ENCODE data around the gene KMT5C.

- TF ChIP-seq, protein P1, sequence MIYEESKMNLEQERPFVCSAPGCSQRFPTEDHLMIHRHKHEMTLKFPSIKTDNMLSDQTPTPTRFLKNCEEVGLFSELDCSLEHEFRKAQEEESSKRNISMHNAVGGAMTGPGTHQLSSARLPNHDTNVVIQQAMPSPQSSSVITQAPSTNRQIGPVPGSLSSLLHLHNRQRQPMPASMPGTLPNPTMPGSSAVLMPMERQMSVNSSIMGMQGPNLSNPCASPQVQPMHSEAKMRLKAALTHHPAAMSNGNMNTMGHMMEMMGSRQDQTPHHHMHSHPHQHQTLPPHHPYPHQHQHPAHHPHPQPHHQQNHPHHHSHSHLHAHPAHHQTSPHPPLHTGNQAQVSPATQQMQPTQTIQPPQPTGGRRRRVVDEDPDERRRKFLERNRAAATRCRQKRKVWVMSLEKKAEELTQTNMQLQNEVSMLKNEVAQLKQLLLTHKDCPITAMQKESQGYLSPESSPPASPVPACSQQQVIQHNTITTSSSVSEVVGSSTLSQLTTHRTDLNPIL (CRISPR knock-in tag; IDR thresholded peaks at IDR 0.05; ENCODE audit: low read depth) = no peak
- TF ChIP-seq ISL1 (CRISPR knock-in tag; IDR thresholded peaks at IDR 0.05) (no peak), ESRRG (CRISPR knock-in tag; IDR thresholded peaks at IDR 0.05) (no peak), ZC3H10 (CRISPR knock-in tag; IDR thresholded peaks at IDR 0.05) (no peak), GLIS3 (CRISPR knock-in tag; IDR thresholded peaks at IDR 0.05) (no peak), ZFP3 (CRISPR knock-in tag; IDR thresholded peaks at IDR 0.05) (no peak), ZNF565 (CRISPR knock-in tag; conservative IDR thresholded peaks at IDR 0.05; ENCODE audit: low read depth) (no peak), TOX (CRISPR knock-in tag; IDR thresholded peaks at IDR 0.05; ENCODE audit: borderline replicate concordance) (no peak), ZFP30 (CRISPR knock-in tag; IDR thresholded peaks at IDR 0.05) (no peak), RARB (CRISPR knock-in tag; IDR thresholded peaks at IDR 0.05) (no peak), PATZ1 (CRISPR knock-in tag; IDR thresholded peaks at IDR 0.05; ENCODE audit: borderline replicate concordance) (no peak; the same call in 1 of the 2 replicates), OSR1 (CRISPR knock-in tag; IDR thresholded peaks at IDR 0.05) (no peak)
- TF ChIP-seq, protein P2, sequence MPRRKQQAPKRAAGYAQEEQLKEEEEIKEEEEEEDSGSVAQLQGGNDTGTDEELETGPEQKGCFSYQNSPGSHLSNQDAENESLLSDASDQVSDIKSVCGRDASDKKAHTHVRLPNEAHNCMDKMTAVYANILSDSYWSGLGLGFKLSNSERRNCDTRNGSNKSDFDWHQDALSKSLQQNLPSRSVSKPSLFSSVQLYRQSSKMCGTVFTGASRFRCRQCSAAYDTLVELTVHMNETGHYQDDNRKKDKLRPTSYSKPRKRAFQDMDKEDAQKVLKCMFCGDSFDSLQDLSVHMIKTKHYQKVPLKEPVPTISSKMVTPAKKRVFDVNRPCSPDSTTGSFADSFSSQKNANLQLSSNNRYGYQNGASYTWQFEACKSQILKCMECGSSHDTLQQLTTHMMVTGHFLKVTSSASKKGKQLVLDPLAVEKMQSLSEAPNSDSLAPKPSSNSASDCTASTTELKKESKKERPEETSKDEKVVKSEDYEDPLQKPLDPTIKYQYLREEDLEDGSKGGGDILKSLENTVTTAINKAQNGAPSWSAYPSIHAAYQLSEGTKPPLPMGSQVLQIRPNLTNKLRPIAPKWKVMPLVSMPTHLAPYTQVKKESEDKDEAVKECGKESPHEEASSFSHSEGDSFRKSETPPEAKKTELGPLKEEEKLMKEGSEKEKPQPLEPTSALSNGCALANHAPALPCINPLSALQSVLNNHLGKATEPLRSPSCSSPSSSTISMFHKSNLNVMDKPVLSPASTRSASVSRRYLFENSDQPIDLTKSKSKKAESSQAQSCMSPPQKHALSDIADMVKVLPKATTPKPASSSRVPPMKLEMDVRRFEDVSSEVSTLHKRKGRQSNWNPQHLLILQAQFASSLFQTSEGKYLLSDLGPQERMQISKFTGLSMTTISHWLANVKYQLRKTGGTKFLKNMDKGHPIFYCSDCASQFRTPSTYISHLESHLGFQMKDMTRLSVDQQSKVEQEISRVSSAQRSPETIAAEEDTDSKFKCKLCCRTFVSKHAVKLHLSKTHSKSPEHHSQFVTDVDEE (CRISPR knock-in tag; IDR thresholded peaks at IDR 0.05) = no peak
Observed at GRCh38 chr19:55370305-55370988, 30.8 kb downstream of the KMT5C start, which contains the start of gene IL11.

All from SK-N-SH treated with all-trans-retinoic acid at 6 μM for 48 hours (cell line).